Upper lobe of right lung (tissue), 1 donor: Measurements from ENCODE around the gene WT1. TPM values are rescaled to one million over a fixed set of nuclear protein-coding genes. Genes with fewer than 3 reads are reported as not detected.

ENCODE experiments used
- ATAC-seq: fragments of 200-7000 bp; cut with Tn5 transposase; one replicate; pipeline ENCODE4 v1.9.1; 2020; ENCODE audit warnings: mild to moderate bottlenecking, moderate library complexity
- DNase-seq: peaks from one replicate; pipeline ENCODE4 v3.0.0-alpha.2; 2020
- H3K27ac ChIP-seq: fragments of 200-600 bp; one replicate; pipeline ENCODE4 v1.8.0; 2022
- H3K27me3 ChIP-seq: fragments of 200-600 bp; one replicate; pipeline ENCODE4 v1.8.0; 2022; ENCODE audit warnings: mild to moderate bottlenecking
- H3K36me3 ChIP-seq: fragments of 200-600 bp; one replicate; pipeline ENCODE4 v1.8.0; 2022
- H3K4me1 ChIP-seq: fragments of 200-600 bp; one replicate; pipeline ENCODE4 v1.8.0; 2022
- H3K4me3 ChIP-seq: fragments of 200-600 bp; one replicate; pipeline ENCODE4 v1.8.0; 2022; ENCODE audit warnings: mild to moderate bottlenecking
- H3K9me3 ChIP-seq: fragments of 200-600 bp; one replicate; pipeline ENCODE4 v1.8.0; 2022
- CTCF ChIP-seq: fragments of 200-600 bp; IDR thresholded peaks from one replicate; pipeline ENCODE4 v1.8.0; 2022; ENCODE audit warnings: antibody characterized with exemption
- intact Hi-C: fragments of 100-400 bp; cut with DNase I; formaldehyde crosslinking; loops from one replicate; pipeline ENCODE4 v1.11.0; 2022
- total RNA-seq: library from RNA; stranded (reverse); fragmentation: NEBNext Ultra II Directional; extraction: Animal tissue kit (Norgen Biotek cat#: 25700); gene quantifications from one replicate; pipeline ENCODE4 v1.2.1, GENCODE V29; 2021
- donor health status: DM: no; HTN: yes; CAD: no; lungs with severe emphysema.

WT1 gene
- total RNA-seq, 1 donor from 2014 or later, result 1.5 TPM

GRCh38 chr11:32420139-32420538, 15.2 kb downstream of the WT1 start:
- Histone ChIP-seq H3K9me3 (no peaks in the 10 kb centered on the region), H3K36me3 (no peaks in the 10 kb centered on the region), H3K4me3 (no peak overlapping the region), H3K27me3 (peaks cover 31% of the 10 kb centered on the region), H3K27ac (no peak overlapping the region), H3K4me1 (no peaks in the 10 kb centered on the region)
- intact Hi-C loops, result no loop called here
- ATAC-seq (no peak), DNase-seq (no peak)
- no peak for TF ChIP-seq CTCF

- Histone ChIP-seq H3K4me1 (no peaks in the 10 kb centered on the region), H3K4me3 (no peak overlapping the region), H3K27ac (no peak overlapping the region), H3K9me3 (no peaks in the 10 kb centered on the region), H3K27me3 (peaks cover 20% of the 10 kb centered on the region), H3K36me3 (no peaks in the 10 kb centered on the region)
- TF ChIP-seq CTCF, result no peak
- ATAC-seq (no peak), DNase-seq (no peak)
- intact Hi-C loops, result no loop called here
These were observed 16.5 kb downstream of the WT1 start for GRCh38 chr11:32418836-32419235.

GRCh38 chr11:32417806-32418205, 17.5 kb downstream of the WT1 start:
- no peak for TF ChIP-seq CTCF
- no peaks in the 10 kb centered on the region for H3K4me1 ChIP-seq
- H3K27ac ChIP-seq, result no peak overlapping the region
- no peak for DNase-seq
- intact Hi-C loops, result no loop called here
- H3K36me3 ChIP-seq, result no peaks in the 10 kb centered on the region
- ATAC-seq, result no peak
- H3K4me3 ChIP-seq, result no peak overlapping the region
- peaks cover 12% of the 10 kb centered on the region for H3K27me3 ChIP-seq
- H3K9me3 ChIP-seq, result no peaks in the 10 kb centered on the region

- Histone ChIP-seq H3K27me3 (peaks cover 11% of the 10 kb centered on the region), H3K9me3 (no peaks in the 10 kb centered on the region), H3K27ac (no peak overlapping the region), H3K4me1 (no peaks in the 10 kb centered on the region), H3K4me3 (no peak overlapping the region), H3K36me3 (no peaks in the 10 kb centered on the region)
- ATAC-seq, result no peak
- no peak for TF ChIP-seq CTCF
- DNase-seq, result no peak
- intact Hi-C loops, result no loop called here
These were observed 19.0 kb downstream of the WT1 start for GRCh38 chr11:32416301-32416700.

- intact Hi-C loops, result no loop called here
- Histone ChIP-seq H3K36me3 (no peaks in the 10 kb centered on the region), H3K4me3 (no peak overlapping the region), H3K27me3 (peaks cover 8% of the 10 kb centered on the region), H3K4me1 (no peaks in the 10 kb centered on the region), H3K9me3 (no peaks in the 10 kb centered on the region), H3K27ac (no peak overlapping the region)
- DNase-seq, result no peak
- TF ChIP-seq CTCF, result no peak
- no peak for ATAC-seq
These were observed 20.4 kb downstream of the WT1 start for GRCh38 chr11:32414925-32415324.

- Histone ChIP-seq H3K4me1 (no peaks in the 10 kb centered on the region), H3K27me3 (no peaks in the 10 kb centered on the region), H3K27ac (no peak overlapping the region), H3K4me3 (no peak overlapping the region), H3K36me3 (no peaks in the 10 kb centered on the region), H3K9me3 (no peaks in the 10 kb centered on the region)
- DNase-seq (no peak), ATAC-seq (no peak)
- intact Hi-C loops, result no loop called here
- TF ChIP-seq CTCF, result no peak
These were observed 23.3 kb downstream of the WT1 start for GRCh38 chr11:32411942-32412615.
